Measurements from ENCODE around the gene IRS2. TPM values are rescaled to one million over a fixed set of nuclear protein-coding genes. Genes with fewer than 3 reads are reported as not detected.
A peak's percentile ranks its signal among the peaks of the same experiment; 100 is the strongest.

The IRS2 gene
- total RNA-seq, 4 donors from 2014 or later: 5.0 to 24.6 (median 7.5) TPM

GRCh38 chr13:109785141-109785891 is 1.1 kb downstream of the IRS2 start:
- intact Hi-C loops (cut with DNase I): no loop called here
- Histone ChIP-seq H3K36me3 (peaks cover 10 to 31% (median 16%) of the 10 kb centered on the region in 3 donors), H3K9me3 (no peaks in the 10 kb centered on the region), H3K4me3 (peak overlapping the region; percentile 60 to 90 (median 76)), H3K27ac (peak overlapping the region; percentile 80 to 99 (median 90)), H3K27me3 (peaks cover 0 to 15% (median 0%) of the 10 kb centered on the region in 4 donors), H3K4me1 (peaks cover 7 to 70% (median 25%) of the 10 kb centered on the region in 3 donors)
- TF ChIP-seq CTCF (IDR thresholded peaks at IDR 0.05) (no peak), POLR2A (IDR thresholded peaks at IDR 0.05) (peak in 1 of 4 donors; percentile 10)
- 0% methylated on average over 5 of the region's 98 CpGs; no CpG with 5 or more reads in 1 of the 2 donors for WGBS, 2 donors
- no peak for DNase-seq

GRCh38 chr13:109784590-109785140 is 1.7 kb downstream of the IRS2 start:
- peak overlapping the region; percentile 80 to 99 (median 90) for H3K27ac ChIP-seq

GRCh38 chr13:109783815-109784589 is 2.4 kb downstream of the IRS2 start:
- Histone ChIP-seq H3K4me3 (peak overlapping the region; percentile 36 to 84 (median 64)), H3K9me3 (no peaks in the 10 kb centered on the region), H3K27me3 (peaks cover 0 to 15% (median 0%) of the 10 kb centered on the region in 4 donors), H3K4me1 (peaks cover 7 to 83% (median 31%) of the 10 kb centered on the region in 3 donors), H3K27ac (peak overlapping the region; percentile 40 to 99 (median 90)), H3K36me3 (peaks cover 10 to 31% (median 16%) of the 10 kb centered on the region in 3 donors)
- intact Hi-C loops (cut with DNase I): loop anchor here (5.0 kb wide), 2 partner anchors 323 to 637 kb away; no protein-coding TSS in a partner anchor
- TF ChIP-seq CTCF (IDR thresholded peaks at IDR 0.05): no peak
- TF ChIP-seq POLR2A (IDR thresholded peaks at IDR 0.05): no peak
- 98% methylated on average over 20 of the region's 81 CpGs; no CpG with 5 or more reads in 1 of the 2 donors for WGBS, 2 donors
- no peak for DNase-seq

More at GRCh38 chr13:109784590-109785140, 1.7 kb downstream of the IRS2 start:
- H3K4me3 ChIP-seq: peak overlapping the region; percentile 60 to 90 (median 76)
- no CpG with 5 or more reads among the region's 83 CpGs for WGBS, 2 donors
- H3K9me3 ChIP-seq: no peaks in the 10 kb centered on the region
- intact Hi-C loops (cut with DNase I): loop anchor here (5.0 kb wide), 2 partner anchors 323 to 637 kb away; no protein-coding TSS in a partner anchor
- H3K27me3 ChIP-seq: peaks cover 0 to 15% (median 0%) of the 10 kb centered on the region in 4 donors
- H3K4me1 ChIP-seq: peaks cover 7 to 77% (median 31%) of the 10 kb centered on the region in 3 donors
- TF ChIP-seq POLR2A (IDR thresholded peaks at IDR 0.05) (no peak), CTCF (IDR thresholded peaks at IDR 0.05) (peak in 5 of 6 experiments; percentile 29 to 87 (median 78))
- H3K36me3 ChIP-seq: peaks cover 10 to 31% (median 16%) of the 10 kb centered on the region in 3 donors
- no peak for DNase-seq

GRCh38 chr13:109783447-109783814 is 3.0 kb downstream of the IRS2 start:
- intact Hi-C loops (cut with DNase I): loop anchor here (5.0 kb wide), 2 partner anchors 324 to 636 kb away; no protein-coding TSS in a partner anchor
- DNase-seq: no peak
- peaks cover 10 to 31% (median 16%) of the 10 kb centered on the region in 3 donors for H3K36me3 ChIP-seq
- TF ChIP-seq POLR2A (IDR thresholded peaks at IDR 0.05) (no peak), CTCF (IDR thresholded peaks at IDR 0.05) (no peak)
- peaks cover 0 to 15% (median 0%) of the 10 kb centered on the region in 4 donors for H3K27me3 ChIP-seq
- peaks cover 9 to 84% (median 31%) of the 10 kb centered on the region in 3 donors for H3K4me1 ChIP-seq
- no peaks in the 10 kb centered on the region for H3K9me3 ChIP-seq
- WGBS, 2 donors: 96% methylated on average over 9 of the region's 29 CpGs; no CpG with 5 or more reads in 1 of the 2 donors
- H3K27ac ChIP-seq: no peak overlapping the region
- peak overlapping the region in 3 of 4 donors; percentile 36 to 84 (median 68) for H3K4me3 ChIP-seq
